HTR-8/SVneo (cell line): ENCODE results near the gene ACVR2B.
A peak's percentile ranks its signal among the peaks of the same experiment; 100 is the strongest.

ENCODE experiments used
- DNase-seq: peaks from one replicate; pipeline ENCODE4 v3.0.0; 2011; ENCODE audit warnings: low spot score, mixed read lengths; ENCODE audit not compliant: insufficient read length
- FAIRE-seq: peaks from 2 replicates; lab custom pipeline; 2011; peaks lifted over from hg19 to GRCh38; lab: Jason Lieb, UNC

Gene ACVR2B

DNA sequence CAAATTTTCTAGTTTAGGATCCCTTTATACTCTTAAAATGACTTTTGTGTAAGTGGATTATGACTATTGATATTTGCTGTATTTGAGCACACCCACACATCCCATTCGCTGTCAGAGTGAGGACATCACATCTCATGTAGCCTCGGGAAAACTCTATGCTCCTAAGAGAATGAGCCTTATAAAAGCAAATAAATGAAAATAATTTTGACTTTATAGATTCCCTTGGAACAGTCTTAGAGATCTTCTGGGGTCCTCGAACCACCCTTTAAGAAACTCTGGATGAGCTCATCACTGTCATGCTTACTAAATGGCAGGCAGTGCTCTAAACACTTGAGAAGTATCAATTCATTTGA is 26.4 kb downstream of the ACVR2B start:
- no peak for FAIRE-seq
- DNase-seq, result no peak

DNA sequence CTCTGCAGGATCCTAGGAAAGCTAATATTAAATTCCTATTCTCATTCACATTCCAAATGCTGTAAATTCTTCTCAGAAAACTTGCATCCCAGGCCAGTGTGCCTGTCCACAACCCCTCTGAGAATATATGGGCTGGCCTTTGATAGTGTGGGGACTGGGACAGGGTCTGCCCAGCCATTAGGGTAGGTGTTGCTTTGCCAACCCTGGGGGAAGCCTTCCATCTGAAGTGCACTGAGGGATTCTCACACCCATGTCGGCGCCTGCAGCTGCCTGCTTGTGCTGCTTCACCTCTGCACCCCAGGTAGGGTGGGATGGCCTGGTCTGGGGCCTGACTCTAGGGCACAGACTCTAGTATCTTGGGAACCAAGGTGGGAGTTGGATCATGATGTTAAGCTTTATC is 27.2 kb downstream of the ACVR2B start:
- DNase-seq (no peak), FAIRE-seq (no peak)

DNA sequence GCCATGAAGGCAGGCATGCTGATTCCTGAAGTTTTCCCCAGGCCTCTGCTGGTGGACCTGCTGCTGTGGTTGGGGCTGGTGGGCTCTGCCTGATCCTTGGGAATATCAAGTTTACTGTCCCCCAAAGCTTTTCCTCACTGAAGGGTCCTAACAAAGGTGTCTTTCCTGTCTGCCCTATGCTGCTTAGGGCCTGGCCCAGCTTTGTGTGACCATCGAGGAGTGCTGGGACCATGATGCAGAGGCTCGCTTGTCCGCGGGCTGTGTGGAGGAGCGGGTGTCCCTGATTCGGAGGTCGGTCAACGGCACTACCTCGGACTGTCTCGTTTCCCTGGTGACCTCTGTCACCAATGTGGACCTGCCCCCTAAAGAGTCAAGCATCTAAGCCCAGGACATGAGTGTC is 29.3 kb downstream of the ACVR2B start:
- FAIRE-seq (no peak), DNase-seq (no peak)

DNA sequence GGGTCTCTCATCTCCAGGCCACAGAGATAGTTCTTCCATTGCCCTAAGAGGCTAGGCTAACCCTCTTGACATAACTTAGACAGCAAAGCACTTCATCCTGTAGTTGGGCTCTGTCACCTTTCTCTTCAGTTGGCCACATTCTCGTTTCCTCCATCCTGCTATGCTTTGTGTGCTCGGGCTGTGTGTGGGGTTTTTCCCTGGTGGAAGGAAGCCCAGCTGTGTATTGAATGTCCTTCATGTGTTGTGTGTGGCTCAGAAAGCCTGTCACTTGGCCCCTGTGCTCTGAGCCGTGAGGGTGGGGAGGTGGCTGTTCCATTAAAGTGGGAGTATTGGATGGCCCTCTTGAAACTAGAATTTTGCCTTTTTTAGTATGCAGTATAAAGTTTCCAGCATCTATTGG is 33.6 kb downstream of the ACVR2B start:
- no peak for FAIRE-seq
- DNase-seq, result no peak

DNA sequence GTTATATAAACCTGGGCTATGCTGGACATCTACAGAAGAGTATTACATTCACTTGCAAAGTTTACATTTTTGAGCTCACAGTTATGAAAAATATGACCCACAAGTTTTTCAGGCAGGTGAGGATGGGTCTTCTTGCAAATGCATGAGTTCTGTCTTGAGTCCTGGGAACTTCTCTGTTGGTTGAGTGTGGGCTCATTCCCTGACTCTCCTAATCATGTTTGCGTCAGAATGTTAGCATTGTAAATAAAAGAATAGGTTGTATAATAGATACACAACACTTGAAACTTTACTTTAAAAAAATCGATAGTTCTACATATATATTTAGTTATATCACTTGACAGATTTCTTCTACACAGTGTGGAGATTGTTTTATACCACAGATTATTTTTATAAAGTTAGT is 35.3 kb downstream of the ACVR2B start:
- FAIRE-seq (no peak), DNase-seq (no peak)

DNA sequence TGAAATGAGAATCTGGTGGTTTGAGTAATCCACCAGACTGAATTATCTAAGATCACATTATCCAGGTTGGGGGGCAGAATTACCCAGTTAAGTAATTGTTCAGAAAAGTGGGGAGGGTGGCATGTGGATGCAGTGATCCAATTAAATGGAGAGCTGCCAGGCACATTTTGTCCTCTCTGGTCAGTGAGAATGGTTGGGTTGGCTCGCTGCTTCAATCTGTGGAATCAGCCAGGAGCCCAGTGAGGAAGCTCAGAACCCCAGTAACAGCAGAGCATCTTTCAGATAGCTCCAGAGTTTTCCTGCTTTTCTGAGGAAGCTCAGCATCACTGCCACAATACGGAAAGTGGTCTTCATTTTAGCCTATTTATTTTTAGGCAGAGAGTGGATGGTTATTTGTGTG is 36.1 kb downstream of the ACVR2B start:
- DNase-seq (no peak), FAIRE-seq (no peak)

DNA sequence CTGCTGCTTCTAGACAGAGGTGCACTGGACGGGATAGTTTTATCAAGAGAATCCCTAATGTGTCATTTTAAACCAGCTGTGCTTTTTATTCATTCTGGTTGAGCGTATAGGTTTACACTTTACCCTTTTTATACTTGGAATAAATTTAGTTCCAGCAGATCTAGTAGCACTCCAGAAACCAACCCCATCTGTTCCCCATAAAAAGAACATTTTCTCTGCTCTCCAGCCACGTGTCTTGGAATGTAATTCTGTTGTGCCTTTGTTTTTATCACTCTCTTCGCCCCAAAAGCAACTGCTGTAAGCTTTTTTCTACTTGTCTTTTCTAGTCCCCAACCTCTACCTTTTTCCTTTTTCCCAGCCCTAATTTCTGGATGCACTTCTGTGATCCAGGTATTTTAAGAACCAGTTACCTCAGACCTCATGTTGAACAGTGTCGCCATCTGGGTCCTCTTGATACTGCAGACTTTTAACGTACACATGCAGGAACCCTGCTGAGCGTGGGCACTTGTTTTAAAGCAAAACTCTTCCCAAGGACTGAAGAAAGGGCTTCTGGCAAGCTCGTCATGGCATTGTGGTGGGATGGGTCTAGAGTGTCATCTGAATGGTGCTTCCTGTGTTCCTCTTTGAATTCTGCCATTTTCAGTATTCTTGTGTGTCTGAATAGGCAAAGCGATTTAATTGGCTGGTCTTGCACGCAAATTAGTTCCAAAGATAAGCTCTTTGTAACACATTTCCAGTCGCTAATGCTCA is 36.8 kb downstream of the ACVR2B start:
- no peak for DNase-seq
- FAIRE-seq, result no peak

DNA sequence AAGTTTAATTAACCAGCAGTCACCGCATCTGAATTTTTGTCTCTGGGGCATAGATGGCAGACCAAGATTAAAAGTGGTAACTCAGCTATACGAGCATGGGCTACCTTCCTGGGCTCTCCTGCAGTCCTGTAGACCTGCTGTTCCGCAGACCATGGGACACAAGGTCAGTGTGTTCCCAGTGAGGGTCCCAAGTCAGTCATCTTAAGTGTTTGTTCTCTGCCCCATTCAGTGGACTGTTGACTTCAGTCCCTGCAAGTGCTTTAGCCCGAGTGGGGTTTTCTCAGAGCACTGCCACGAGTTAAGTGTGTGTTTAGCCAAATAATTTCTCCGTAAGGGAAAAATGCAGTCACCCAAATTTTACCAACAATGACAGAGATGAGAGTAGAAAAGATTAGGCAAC is 37.5 kb downstream of the ACVR2B start:
- no peak for FAIRE-seq
- no peak for DNase-seq

DNA sequence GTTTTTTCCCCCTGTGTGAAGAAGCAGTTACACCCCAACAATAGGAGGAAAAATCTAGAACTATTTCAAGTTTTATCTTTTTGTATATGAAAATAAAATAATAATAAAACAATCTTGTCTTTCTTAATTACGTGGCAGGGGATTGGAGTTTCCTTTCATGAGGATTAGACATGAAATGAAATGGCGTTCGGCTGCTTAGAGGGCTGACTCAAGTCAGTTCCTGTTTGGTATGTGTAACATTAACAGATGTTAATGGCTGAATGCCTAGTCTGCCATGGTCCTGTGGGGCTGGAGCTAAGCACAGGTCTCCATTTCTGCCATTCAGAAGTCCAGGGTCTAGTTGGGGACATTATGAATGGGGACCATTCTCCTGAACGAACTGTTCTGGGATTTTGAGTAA is 39.3 kb downstream of the ACVR2B start:
- DNase-seq, result no peak
- no peak for FAIRE-seq

DNA sequence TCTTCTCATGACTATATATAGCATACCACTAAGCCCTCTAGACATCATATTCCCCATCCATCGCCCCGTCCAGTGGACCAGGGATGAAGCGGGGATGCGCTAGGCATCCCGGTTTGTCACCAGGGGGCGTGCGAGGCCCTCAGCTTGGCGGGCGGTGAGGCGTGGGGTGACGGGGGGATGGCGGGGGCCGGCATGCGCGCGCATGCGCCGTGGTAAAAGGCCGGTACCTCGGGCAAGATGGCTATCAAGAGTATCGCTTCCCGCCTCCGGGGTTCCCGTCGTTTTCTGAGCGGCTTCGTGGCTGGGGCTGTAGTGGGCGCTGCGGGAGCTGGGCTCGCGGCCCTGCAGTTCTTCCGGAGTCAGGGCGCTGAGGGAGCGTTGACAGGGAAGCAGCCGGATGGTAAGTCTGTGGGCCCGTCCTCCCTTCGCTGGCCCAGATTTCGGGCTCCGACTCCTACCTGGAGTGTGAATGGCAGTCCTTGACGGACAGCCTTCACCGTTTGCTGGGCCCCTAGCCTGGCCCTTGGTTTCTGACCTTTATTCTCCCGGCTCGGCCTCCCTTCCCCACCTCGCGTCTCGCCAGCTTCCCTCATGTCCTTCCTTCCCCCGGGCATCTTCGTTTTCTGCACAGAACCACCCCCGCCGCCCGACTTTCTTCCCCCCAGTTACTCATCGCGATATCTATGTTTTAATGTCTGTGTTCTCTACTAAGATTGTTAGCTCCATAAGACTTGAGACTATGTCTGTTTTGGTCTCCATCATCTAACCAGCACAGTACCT is 42.6 kb downstream of the ACVR2B start, which contains the start of gene EXOG:
TSS of gene EXOG (plus strand) at position 210 of the 780 bp plus-strand sequence. CDS start at position 238, 28 bp downstream.
- FAIRE-seq, result peak; percentile 68

DNA sequence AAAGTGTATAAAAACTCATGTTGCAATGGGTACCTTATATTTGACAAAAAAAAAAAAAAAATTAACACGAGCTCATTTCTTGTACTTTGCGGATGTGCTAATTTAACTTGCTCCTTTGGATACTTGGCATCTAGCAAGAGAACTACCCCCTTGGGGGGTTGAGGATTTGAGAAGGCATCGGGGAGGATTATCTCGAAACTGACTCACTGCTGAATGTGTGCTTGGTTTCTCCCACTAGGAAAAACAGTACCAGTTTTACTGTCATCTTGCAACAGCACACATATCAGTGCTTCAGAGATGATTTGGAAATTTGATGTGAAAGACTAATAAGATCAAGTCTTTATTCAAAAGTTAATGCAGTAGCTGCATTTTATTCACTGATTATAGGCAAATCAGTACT is 43.3 kb downstream of the ACVR2B start:
- FAIRE-seq (no peak), DNase-seq (no peak)

More for the DNA sequence above, 42.6 kb downstream of the ACVR2B start, which contains the start of gene EXOG:
- peak; percentile 96 for DNase-seq

DNA sequence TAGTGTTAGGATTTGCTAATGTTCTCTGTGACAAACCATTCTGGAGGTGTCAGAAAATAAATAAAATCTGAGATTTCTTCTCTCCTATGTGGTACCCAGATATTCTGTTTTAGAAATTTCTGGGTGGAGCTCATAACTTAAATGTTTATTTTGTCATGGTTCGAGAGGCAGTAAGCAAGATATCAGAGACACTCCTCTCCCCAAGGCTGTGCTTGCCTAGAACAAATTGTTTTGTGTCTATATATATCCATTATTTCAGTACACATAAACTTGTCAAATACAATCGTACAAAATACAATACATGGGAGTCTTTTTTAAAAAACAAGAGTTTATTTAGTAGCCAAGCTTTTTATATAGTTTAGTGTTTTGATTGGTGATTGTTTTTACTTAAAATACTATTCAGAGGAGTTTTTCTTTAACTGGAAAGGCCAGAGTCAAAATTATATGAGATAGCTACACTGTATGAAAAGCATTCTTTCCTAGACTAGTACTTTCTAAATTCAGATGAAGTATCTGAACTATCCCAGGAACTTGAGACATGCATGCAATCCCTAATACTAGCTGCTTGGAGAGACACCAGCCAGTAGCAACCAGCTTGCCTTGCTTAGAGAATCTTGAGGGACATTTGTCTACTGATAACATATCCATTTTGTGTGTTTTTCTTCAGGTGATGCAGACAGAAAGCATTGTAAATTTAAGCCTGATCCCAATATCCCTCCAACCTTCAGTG is 47.2 kb downstream of the ACVR2B start:
- FAIRE-seq (no peak), DNase-seq (no peak)

DNA sequence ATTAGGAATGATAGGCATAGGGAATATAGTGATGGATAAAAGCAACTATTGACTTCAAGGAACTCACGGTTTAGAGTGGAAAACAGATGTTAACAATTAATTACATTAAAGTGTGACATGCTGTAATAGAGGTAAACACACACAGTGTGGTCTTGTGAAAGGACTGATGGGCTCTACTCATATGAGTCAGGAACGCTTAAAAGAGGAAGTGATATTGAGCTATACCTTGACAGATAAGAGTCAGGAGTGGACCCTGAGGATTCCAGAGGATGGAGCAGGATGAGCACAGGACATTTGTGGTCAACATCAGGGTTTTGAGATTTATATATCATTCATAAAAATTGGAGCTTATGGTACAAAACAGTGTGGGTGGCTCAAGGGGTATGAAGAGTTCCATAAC is 53.4 kb downstream of the ACVR2B start:
- DNase-seq, result no peak
- no peak for FAIRE-seq

DNA sequence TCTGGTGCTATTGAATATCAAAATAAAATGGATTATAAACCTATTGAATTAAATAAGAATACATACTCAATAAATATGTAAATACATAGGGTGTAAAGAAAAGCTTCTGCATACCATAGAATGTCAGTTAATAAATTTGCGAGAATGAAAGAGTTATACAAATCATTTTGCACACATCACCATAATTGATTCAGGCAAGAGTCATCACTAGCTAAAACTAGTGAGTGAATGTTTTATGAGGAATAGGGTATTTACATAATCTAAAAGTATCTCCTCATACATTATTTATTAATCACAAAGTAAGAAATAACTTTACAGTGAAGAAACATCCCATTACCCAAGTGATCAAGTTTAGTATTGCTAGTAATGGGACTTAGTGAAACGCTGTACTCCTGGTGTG is 56.0 kb downstream of the ACVR2B start:
- no peak for DNase-seq
- FAIRE-seq, result no peak

DNA sequence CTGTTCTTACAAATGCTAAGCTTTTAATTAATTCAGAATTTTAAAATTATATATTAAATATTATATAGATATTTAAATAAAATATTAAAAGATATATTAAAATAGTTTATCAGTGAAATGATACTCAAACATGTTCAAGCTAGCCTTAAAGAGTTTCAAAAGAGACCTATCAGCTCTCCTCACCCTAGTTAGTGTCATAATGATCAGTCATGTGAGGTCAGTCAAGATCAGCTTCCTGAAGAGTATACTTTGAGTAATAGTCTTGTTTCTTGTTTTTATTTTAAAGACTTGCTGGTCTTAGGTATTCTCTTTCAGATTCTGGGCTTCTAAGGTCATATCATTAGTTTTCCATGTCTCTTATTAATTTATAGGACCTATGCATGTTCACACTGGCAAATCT is 56.9 kb downstream of the ACVR2B start:
- DNase-seq (no peak), FAIRE-seq (no peak)

DNA sequence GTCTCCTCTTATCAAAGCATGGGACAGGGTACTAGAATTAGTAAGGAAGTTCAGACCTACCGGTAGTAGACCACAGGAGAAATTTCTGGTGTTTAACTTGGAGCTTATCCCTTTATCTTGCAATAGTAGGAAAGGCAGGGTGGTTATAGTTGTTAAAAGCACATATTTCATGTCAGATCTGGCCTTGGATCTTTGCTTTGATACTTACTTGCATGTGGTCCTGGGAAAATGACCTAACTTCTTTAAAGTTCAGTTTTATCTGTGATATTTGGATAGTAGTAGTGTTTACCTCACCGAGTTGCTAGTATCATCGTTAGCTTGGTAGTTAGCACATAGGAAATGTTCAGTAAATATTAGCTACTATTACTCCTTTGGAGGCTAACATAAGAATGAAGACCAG is 57.9 kb downstream of the ACVR2B start:
- no peak for FAIRE-seq

DNA sequence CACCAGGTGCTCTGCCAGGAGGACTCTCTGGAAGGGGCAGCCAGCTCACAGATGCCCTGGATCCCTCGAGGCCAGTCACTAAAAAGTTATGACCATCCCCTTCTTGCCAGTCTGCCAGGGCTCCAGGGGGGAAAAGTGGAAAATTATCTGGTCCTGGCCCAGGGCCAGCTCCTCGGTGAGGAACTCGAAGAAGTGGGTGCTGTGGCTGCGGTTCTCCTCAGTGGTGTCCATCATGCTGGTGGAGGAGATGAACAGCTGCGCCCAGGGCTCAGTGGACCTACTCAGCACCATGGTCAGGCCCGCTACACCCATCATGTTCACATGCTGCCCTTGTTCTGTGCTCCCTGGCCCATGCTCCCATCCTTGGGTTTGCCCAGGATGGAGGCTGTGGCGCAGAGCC is 61.7 kb downstream of the ACVR2B start:
- FAIRE-seq (no peak), DNase-seq (no peak)

More for the DNA sequence above, 57.9 kb downstream of the ACVR2B start:
- no peak for DNase-seq

DNA sequence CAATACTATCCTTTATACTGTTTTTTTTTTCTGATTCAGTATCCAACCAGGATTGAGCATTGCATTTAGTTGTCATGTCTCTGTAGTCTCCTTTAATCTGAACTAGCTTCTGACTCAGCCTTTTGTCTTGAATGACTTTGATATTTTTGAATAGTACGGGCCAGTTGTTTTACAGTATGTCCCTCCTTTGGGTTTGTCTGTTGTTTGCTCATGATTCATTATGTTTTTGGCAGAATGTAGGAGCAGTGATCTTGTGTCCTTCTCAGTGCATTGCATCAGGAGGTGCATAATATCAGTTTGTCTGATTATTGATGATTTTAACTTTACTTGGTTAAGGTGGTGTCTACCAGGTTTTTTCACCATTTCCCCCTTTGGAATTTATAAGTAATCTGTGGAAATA is 63.0 kb downstream of the ACVR2B start:
- FAIRE-seq (no peak), DNase-seq (no peak)

DNA sequence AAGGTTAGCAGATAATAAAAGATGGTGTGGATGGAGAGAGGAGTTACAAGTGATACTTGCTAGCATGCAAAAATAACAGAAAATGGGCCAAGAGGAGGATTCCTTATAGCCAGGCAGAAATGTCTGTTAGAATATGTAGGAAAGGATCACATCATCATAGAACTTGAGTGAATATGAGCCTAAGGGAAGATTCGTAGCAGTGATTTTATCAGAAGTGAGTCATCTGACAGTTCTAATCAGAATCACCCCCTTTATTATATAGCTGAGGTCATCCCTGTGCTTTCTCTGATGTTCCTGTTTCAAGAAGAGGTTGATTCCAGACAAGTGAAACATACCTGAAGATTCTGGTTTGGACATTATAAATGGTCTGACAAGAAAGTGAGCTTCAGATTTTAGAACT is 65.3 kb downstream of the ACVR2B start:
- DNase-seq, result no peak
- peak; percentile 31 for FAIRE-seq

DNA sequence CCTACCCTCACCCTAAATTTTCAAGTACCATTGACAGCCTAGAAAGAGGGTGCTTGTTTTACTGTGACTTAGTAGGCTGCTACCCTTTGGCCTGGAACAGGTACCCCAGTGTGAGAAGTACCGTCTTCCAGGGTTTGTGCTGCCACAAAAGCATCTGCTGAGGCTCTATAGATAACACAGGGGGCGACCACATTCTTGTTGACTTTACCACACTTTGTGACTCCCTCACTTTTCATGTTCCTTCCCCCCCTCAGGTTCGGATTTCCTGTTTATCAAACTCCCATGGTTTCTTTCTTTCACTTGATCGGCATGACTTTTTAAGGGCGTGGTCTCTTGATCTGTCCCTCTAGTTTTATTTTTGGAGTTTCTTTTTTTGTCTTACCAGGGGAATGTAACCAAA is 66.0 kb downstream of the ACVR2B start:
- DNase-seq (no peak), FAIRE-seq (no peak)

DNA sequence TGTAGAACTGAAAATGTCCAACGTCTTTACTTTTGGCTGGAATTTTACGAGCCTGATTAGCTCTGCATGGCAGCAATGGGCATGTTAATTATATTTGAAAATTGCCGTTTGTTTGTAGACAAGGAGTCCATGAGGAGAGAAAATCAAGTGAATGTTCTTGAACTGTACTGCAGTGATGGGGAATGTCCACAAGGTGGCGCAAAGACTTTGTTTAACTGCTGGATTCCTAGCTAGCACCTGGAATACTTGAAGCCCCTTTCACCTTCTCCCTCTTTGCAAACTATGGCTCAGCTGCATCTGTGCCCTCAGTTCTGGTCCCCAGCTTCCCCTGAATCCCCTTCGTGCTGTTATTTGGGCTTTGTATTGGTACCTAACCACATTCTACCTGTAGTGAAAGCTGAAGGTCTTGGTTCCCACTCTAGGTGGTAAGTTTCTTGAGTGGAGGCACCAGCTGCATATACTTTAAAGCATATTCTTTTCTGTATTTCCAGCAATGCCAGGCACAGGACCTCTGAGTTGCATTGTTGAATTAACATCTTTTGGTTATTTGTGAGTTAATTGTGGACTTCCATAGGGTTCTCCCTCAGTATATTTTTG is 67.8 kb downstream of the ACVR2B start:
- DNase-seq (peak; percentile 38), FAIRE-seq (no peak)
